ENCODE measurements around the gene EIF4ENIF1.
"Not testable (repeated sequence)": the region's sequence is repeated elsewhere in the genome, so short reads cannot be mapped to it uniquely, and the experiment has no call there.

Gene EIF4ENIF1

GRCh38 chr22:31520051-31520450, 30.4 kb upstream of the EIF4ENIF1 start:
- DNase-seq (ENCODE audit: insufficient read length, low spot score) = no peak
- TF ChIP-seq, protein P1, sequence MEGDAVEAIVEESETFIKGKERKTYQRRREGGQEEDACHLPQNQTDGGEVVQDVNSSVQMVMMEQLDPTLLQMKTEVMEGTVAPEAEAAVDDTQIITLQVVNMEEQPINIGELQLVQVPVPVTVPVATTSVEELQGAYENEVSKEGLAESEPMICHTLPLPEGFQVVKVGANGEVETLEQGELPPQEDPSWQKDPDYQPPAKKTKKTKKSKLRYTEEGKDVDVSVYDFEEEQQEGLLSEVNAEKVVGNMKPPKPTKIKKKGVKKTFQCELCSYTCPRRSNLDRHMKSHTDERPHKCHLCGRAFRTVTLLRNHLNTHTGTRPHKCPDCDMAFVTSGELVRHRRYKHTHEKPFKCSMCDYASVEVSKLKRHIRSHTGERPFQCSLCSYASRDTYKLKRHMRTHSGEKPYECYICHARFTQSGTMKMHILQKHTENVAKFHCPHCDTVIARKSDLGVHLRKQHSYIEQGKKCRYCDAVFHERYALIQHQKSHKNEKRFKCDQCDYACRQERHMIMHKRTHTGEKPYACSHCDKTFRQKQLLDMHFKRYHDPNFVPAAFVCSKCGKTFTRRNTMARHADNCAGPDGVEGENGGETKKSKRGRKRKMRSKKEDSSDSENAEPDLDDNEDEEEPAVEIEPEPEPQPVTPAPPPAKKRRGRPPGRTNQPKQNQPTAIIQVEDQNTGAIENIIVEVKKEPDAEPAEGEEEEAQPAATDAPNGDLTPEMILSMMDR (IDR thresholded peaks at IDR 0.05; ENCODE audit: insufficient read depth, missing control alignments) = no peak
- FAIRE-seq = no peak

GRCh38 chr22:31509061-31509762, 19.6 kb upstream of the EIF4ENIF1 start:
- no peak for DNase-seq (ENCODE audit: insufficient read length, low spot score)
- no peak for FAIRE-seq
- TF ChIP-seq, protein P1 (IDR thresholded peaks at IDR 0.05; ENCODE audit: insufficient read depth, missing control alignments) = no peak

- FAIRE-seq = no peak
- no peak for DNase-seq (ENCODE audit: insufficient read length, low spot score)
- TF ChIP-seq, protein P1 (IDR thresholded peaks at IDR 0.05; ENCODE audit: insufficient read depth, missing control alignments) = no peak
These were observed 18.9 kb upstream of the EIF4ENIF1 start for GRCh38 chr22:31508536-31508935.

DNA sequence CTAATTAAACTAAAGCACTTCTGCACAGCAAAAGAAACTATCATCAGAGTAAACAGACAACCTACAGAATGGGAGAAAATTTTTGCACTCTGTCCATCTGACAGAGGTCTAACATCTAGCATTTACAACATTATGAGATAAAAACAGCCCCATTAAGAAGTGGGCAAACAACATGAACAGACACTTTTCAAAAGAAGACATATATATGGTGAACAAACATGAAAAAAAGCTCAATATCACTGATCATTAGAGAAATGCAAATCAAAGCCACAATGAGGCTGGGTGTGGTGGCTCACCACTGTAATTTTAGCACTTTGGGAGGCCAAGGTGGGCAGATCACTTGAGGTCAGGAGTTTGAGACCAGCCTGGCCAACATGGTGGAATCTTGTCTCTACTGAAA, 17.9 kb upstream of the EIF4ENIF1 start:
- not testable (repeated sequence) for FAIRE-seq; DNase-seq (ENCODE audit: insufficient read length, low spot score)

- TF ChIP-seq, protein P1 (IDR thresholded peaks at IDR 0.05; ENCODE audit: insufficient read depth, missing control alignments) = no peak
- DNase-seq (ENCODE audit: insufficient read length, low spot score) (no peak), FAIRE-seq (no peak)
These were observed 14.6 kb upstream of the EIF4ENIF1 start for GRCh38 chr22:31504282-31504681.

DNA sequence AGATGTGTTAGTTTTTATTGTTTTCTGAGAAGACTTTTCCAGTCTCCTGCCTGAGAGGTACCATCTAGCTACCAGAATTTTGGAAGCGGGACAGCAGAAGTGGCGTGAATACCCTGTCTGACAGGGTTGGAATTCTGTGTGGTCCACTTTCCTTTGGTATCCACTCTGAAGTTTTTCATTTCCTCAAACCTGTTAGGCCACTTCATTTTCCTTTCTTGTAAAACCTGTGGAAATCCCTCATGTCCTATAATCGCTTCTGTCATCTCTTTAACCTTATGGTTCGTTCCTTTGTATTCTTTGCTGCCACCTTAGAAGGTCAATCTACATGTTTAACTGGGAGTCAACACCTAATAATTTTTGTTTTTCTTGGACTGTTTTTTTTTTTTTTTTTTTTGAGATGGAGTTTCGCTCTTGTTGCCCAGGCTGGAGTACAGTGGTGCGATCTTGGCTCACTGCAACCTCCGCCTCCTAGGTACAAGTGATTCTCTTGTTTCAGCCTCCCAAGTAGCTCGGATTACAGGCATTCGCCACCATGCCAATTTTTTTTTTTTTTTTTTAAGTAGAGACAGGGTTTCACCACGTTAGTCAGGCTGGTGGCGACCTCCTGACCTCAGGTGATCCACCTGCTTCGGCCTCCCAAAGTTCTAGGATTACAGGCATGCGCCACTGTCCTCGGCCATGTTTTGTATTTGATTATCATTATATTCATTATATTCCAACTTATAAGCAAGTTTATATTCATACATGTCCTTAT, 13.7 kb upstream of the EIF4ENIF1 start:
- FAIRE-seq (no peak), DNase-seq (ENCODE audit: insufficient read length, low spot score) (no peak)
- TF ChIP-seq, protein P1 (IDR thresholded peaks at IDR 0.05; ENCODE audit: insufficient read depth, missing control alignments) = no peak

DNA sequence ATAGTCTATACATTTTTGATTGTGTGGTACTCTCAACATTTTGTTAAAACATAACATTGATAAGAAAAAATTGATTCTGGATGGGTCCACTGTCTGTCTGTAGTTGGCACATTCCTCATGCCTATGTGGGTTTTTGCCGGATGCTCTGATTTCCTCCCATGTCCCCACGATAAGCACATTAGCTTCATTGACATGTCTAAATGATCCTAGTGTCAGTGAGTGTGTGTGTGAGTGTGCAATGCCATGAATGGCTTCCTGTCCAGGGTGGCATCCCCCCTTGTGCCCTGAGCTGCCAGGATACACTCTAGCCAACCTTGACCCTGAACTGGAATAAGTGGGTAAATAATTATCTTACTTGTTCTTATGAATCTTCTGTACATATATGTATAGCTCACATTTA, 12.1 kb upstream of the EIF4ENIF1 start:
- FAIRE-seq (no peak), DNase-seq (ENCODE audit: insufficient read length, low spot score) (no peak)
- TF ChIP-seq, protein P1 (IDR thresholded peaks at IDR 0.05; ENCODE audit: insufficient read depth, missing control alignments) = no peak

Measured in D721Med (cell line).